Loucy (cell line): ENCODE data around the gene RUNX1.

Source experiments
- H2AFZ ChIP-seq: fragments of 200-600 bp; sonication (generic); 2 replicates; pipeline ENCODE4 v1.6.0; 2016; ENCODE audit warnings: antibody characterized with exemption, mild to moderate bottlenecking, low read length, moderate library complexity
- H3F3A ChIP-seq: fragments of 200-600 bp; 2 replicates; pipeline ENCODE4 v1.6.0; 2016; ENCODE audit warnings: antibody characterized with exemption, low read depth, mild to moderate bottlenecking
- H3K27me3 ChIP-seq: fragments of 200-600 bp; sonication (generic); 2 replicates; pipeline ENCODE4 v1.6.1; 2014; ENCODE audit warnings: low read length, mild to moderate bottlenecking; ENCODE audit not compliant: insufficient read depth, poor library complexity, severe bottlenecking
- H3K36me3 ChIP-seq: fragments of 200-600 bp; sonication (generic); 2 replicates; pipeline ENCODE4 v1.6.1; 2016; ENCODE audit warnings: low read length; ENCODE audit not compliant: insufficient read depth
- H3K4me1 ChIP-seq: fragments of 200-600 bp; sonication (generic); 2 replicates; pipeline ENCODE4 v1.5.1; 2014; ENCODE audit warnings: low read length, mild to moderate bottlenecking; ENCODE audit not compliant: insufficient read depth, poor library complexity, severe bottlenecking
- H3K4me2 ChIP-seq: fragments of 200-600 bp; sonication (generic); 2 replicates; pipeline ENCODE4 v1.6.0; 2014; ENCODE audit warnings: antibody characterized with exemption, low read length, low read depth, mild to moderate bottlenecking; ENCODE audit not compliant: poor library complexity, severe bottlenecking
- H3K4me3 ChIP-seq: fragments of 200-600 bp; sonication (generic); 2 replicates; pipeline ENCODE4 v1.5.1; 2014; ENCODE audit warnings: low read length, mild to moderate bottlenecking, mixed read lengths; ENCODE audit not compliant: poor library complexity, severe bottlenecking
- H3K79me2 ChIP-seq: fragments of 200-600 bp; sonication (generic); 2 replicates; pipeline ENCODE4 v1.6.1; 2014; ENCODE audit warnings: low read length; ENCODE audit not compliant: insufficient read depth
- H3K9ac ChIP-seq: fragments of 200-600 bp; sonication (generic); 2 replicates; pipeline ENCODE4 v1.6.0; 2014; ENCODE audit warnings: mild to moderate bottlenecking, low read depth, low read length, moderate library complexity; ENCODE audit not compliant: poor library complexity, severe bottlenecking
- H3K9me2 ChIP-seq: fragments of 200-600 bp; sonication (generic); replicated peaks from 2 replicates; pipeline ENCODE4 v1.6.1; 2016; ENCODE audit warnings: low read depth, low read length, mixed read lengths
- H3K9me3 ChIP-seq: fragments of 200-600 bp; sonication (generic); 2 replicates; pipeline ENCODE4 v1.6.1; 2014; ENCODE audit warnings: mild to moderate bottlenecking, antibody characterized with exemption, low read length, low read depth; ENCODE audit not compliant: insufficient read depth
- H4K20me1 ChIP-seq: fragments of 200-600 bp; sonication (generic); 2 replicates; pipeline ENCODE4 v1.6.0; 2014; ENCODE audit warnings: antibody characterized with exemption, low read length, mild to moderate bottlenecking; ENCODE audit not compliant: insufficient read depth, poor library complexity, severe bottlenecking
- CTCF ChIP-seq: fragments of 200-600 bp; sonication (generic); conservative IDR thresholded peaks from 2 replicates; pipeline ENCODE4 v1.5.1; 2014; ENCODE audit warnings: mild to moderate bottlenecking, antibody characterized with exemption, low read length
- EZH2phosphoT487 ChIP-seq: fragments of 200-600 bp; IDR thresholded peaks from 2 replicates; pipeline ENCODE4 v1.6.1; 2018; ENCODE audit warnings: antibody characterized with exemption, mild to moderate bottlenecking, moderate library complexity, borderline replicate concordance

Gene RUNX1

GRCh38 chr21:34754690-34755647, 294.1 kb downstream of the RUNX1 start:
- H3K4me3 ChIP-seq, result no peak overlapping the region
- H4K20me1 ChIP-seq, result no peaks in the 10 kb centered on the region
- H3K9me3 ChIP-seq, result no peaks in the 10 kb centered on the region
- H2AFZ ChIP-seq, result no peak overlapping the region
- no peaks in the 10 kb centered on the region for H3K27me3 ChIP-seq
- no peaks in the 10 kb centered on the region for H3F3A ChIP-seq
- no peaks in the 10 kb centered on the region for H3K36me3 ChIP-seq
- no peaks in the 10 kb centered on the region for H3K4me1 ChIP-seq
- no peak overlapping the region for H3K9ac ChIP-seq
- no peak overlapping the region for H3K4me2 ChIP-seq
- H3K79me2 ChIP-seq, result no peaks in the 10 kb centered on the region
- H3K9me2 ChIP-seq, result no peaks in the 10 kb centered on the region
- TF ChIP-seq CTCF, result no peak
- no peak for TF ChIP-seq EZH2phosphoT487

- Histone ChIP-seq H3K79me2 (no peaks in the 10 kb centered on the region), H3K9me3 (no peaks in the 10 kb centered on the region), H3K4me1 (no peaks in the 10 kb centered on the region), H3F3A (no peaks in the 10 kb centered on the region), H4K20me1 (no peaks in the 10 kb centered on the region), H3K4me2 (no peak overlapping the region), H3K9me2 (no peaks in the 10 kb centered on the region), H3K27me3 (no peaks in the 10 kb centered on the region), H3K4me3 (no peak overlapping the region), H3K36me3 (no peaks in the 10 kb centered on the region), H3K9ac (no peak overlapping the region), H2AFZ (no peak overlapping the region)
- TF ChIP-seq CTCF (no peak), EZH2phosphoT487 (no peak)
Measured at GRCh38 chr21:34748862-34749261, 300.2 kb downstream of the RUNX1 start.

- no peaks in the 10 kb centered on the region for H4K20me1 ChIP-seq
- H3K4me1 ChIP-seq, result no peaks in the 10 kb centered on the region
- peak overlapping the region; percentile 52 for H3K4me2 ChIP-seq
- no peaks in the 10 kb centered on the region for H3K36me3 ChIP-seq
- no peaks in the 10 kb centered on the region for H3K27me3 ChIP-seq
- peak overlapping the region; percentile 47 for H3K9ac ChIP-seq
- H3K9me2 ChIP-seq, result no peaks in the 10 kb centered on the region
- TF ChIP-seq EZH2phosphoT487, result no peak
- TF ChIP-seq CTCF, result peak; percentile 93
- H3K79me2 ChIP-seq, result no peaks in the 10 kb centered on the region
- peak overlapping the region; percentile 73 for H2AFZ ChIP-seq
- no peaks in the 10 kb centered on the region for H3F3A ChIP-seq
- H3K9me3 ChIP-seq, result no peaks in the 10 kb centered on the region
- peak overlapping the region; percentile 65 for H3K4me3 ChIP-seq
Measured at GRCh38 chr21:34745557-34746255, 303.4 kb downstream of the RUNX1 start.
